ENCODE data around the gene CLNK. TPM values are rescaled to one million over a fixed set of nuclear protein-coding genes. Genes with fewer than 3 reads are reported as not detected.

CLNK gene
- polyA plus RNA-seq, 2 of the 4 experiments (the other 2 are of a cell fraction): not detected

- WGBS (ENCODE audit: missing lambda C conversion rate): no CpG with 5 or more reads among the region's 96 CpGs
- no peak for FAIRE-seq
- Histone ChIP-seq H3K27ac (peak overlapping the region; percentile 81 to 98), H3K4me1 (no peaks in the 10 kb centered on the region), H3K4me2 (peak overlapping the region; percentile 86), H3K4me3 (peak overlapping the region; percentile 92), H3K9me3 (no peaks in the 10 kb centered on the region; the same call in 2 of the 3 replicates)
- peak; percentile 73 to 86 for ATAC-seq
- TF ChIP-seq JUN (IDR thresholded peaks at IDR 0.05): 0 out of 5 replicates have a peak, but pooled peaks of 1 of the 2 experiments have one; percentile 32
- no peak for TF ChIP-seq MYC (IDR thresholded peaks at IDR 0.05; ENCODE audit: borderline replicate concordance, low read length)
- TF ChIP-seq KDM1A (IDR thresholded peaks at IDR 0.05; ENCODE audit: low read depth): peak; percentile 27; the same call in 1 of the 2 replicates
- TF ChIP-seq E2F6 (IDR thresholded peaks at IDR 0.05; ENCODE audit: borderline replicate concordance, low read depth): peak; percentile 55; the same call in 1 of the 2 replicates
- peak; percentile 59 for TF ChIP-seq MAX (IDR thresholded peaks at IDR 0.05)
- TF ChIP-seq HMGXB4 (CRISPR knock-in tag; IDR thresholded peaks at IDR 0.05; ENCODE audit: borderline replicate concordance): no peak
- no peak for TF ChIP-seq HOXB5 (CRISPR knock-in tag; IDR thresholded peaks at IDR 0.05)
- TF ChIP-seq CHD4 (IDR thresholded peaks at IDR 0.05; ENCODE audit: borderline replicate concordance): no peak
- TF ChIP-seq RAD21 (conservative IDR thresholded peaks at IDR 0.05 in 1 of 2, IDR thresholded peaks at IDR 0.05 in 1 of 2): no peak
- DNase-seq (ENCODE audit: low read depth in 1 of 2, low spot score in 1 of 2): peak; percentile 11 to 56
- CTCF ChIA-PET: interaction anchor here (0.8 kb wide), 1 partner anchor 81 kb away, joined by 3 read pairs; no protein-coding TSS in a partner anchor
- POLR2A ChIA-PET: no interaction called here
These were observed 227.8 kb downstream of the CLNK start for GRCh38 chr4:10456595-10457254.

- peak overlapping the region; percentile 81 to 98; a peak in 5 of 6 replicates for H3K27ac ChIP-seq
- H3K4me3 ChIP-seq: peak overlapping the region; percentile 92
- 80% methylated on average over 10 of the region's 11 CpGs for WGBS (ENCODE audit: missing lambda C conversion rate)
- no peaks in the 10 kb centered on the region for H3K4me1 ChIP-seq
- no peak for TF ChIP-seq ZNF302 (CRISPR knock-in tag; IDR thresholded peaks at IDR 0.05)
- no peak for TF ChIP-seq SREBF2 (IDR thresholded peaks at IDR 0.05)
- TF ChIP-seq HEYL (CRISPR knock-in tag; IDR thresholded peaks at IDR 0.05): no peak
- H3K9me3 ChIP-seq: no peaks in the 10 kb centered on the region; the same call in 2 of the 3 replicates
- ChIA-PET CTCF (interaction anchor here (0.8 kb wide), 1 partner anchor 82 kb away, joined by 3 read pairs; no protein-coding TSS in a partner anchor), POLR2A (no interaction called here)
- DNase-seq (ENCODE audit: low read depth in 1 of 2, low spot score in 1 of 2): no peak
- H3K4me2 ChIP-seq: peak overlapping the region; percentile 86
- no peak for FAIRE-seq
- ATAC-seq: no peak
These were observed 228.3 kb downstream of the CLNK start for GRCh38 chr4:10456260-10456594.

GRCh38 chr4:10455133-10455532 lies 229.4 kb downstream of the CLNK start:
- no peak for ATAC-seq
- CTCF ChIA-PET: no interaction called here
- POLR2A ChIA-PET: no interaction called here
- no peak overlapping the region for H3K4me3 ChIP-seq
- no peak for FAIRE-seq
- H3K27ac ChIP-seq: no peak overlapping the region
- WGBS (ENCODE audit: missing lambda C conversion rate): 93% methylated on average over 2 of the region's 2 CpGs
- no peaks in the 10 kb centered on the region for H3K4me1 ChIP-seq
- no peak for DNase-seq (ENCODE audit: low read depth in 1 of 2, low spot score in 1 of 2)
- no peaks in the 10 kb centered on the region; the same call in 2 of the 3 replicates for H3K9me3 ChIP-seq
- no peak overlapping the region for H3K4me2 ChIP-seq
- TF ChIP-seq NPAS2 (CRISPR knock-in tag; IDR thresholded peaks at IDR 0.05; ENCODE audit: borderline replicate concordance) (no peak), NR3C1 (IDR thresholded peaks at IDR 0.05) (no peak), CTCF (IDR thresholded peaks at IDR 0.05) (no peak), TFCP2L1 (CRISPR knock-in tag; IDR thresholded peaks at IDR 0.05) (no peak), JUN (IDR thresholded peaks at IDR 0.05) (no peak), KDM5A (IDR thresholded peaks at IDR 0.05) (no peak), HOXA7 (CRISPR knock-in tag; IDR thresholded peaks at IDR 0.05) (no peak), HOXB13 (CRISPR knock-in tag; IDR thresholded peaks at IDR 0.05; ENCODE audit: low read depth) (no peak), HDAC2 (IDR thresholded peaks at IDR 0.05) (no peak), NFE2L2 (conservative IDR thresholded peaks at IDR 0.05; ENCODE audit: low read length) (no peak), JUNB (IDR thresholded peaks at IDR 0.05) (no peak), ZSCAN20 (CRISPR knock-in tag; IDR thresholded peaks at IDR 0.05) (no peak), CHD2 (IDR thresholded peaks at IDR 0.05; ENCODE audit: low read length, partially characterized antibody) (no peak), REST (IDR thresholded peaks at IDR 0.05) (no peak), E2F6 (IDR thresholded peaks at IDR 0.05; ENCODE audit: borderline replicate concordance, low read depth) (no peak)
